ENCODE results near the gene OR1S1. TPM values are rescaled to one million over a fixed set of nuclear protein-coding genes. Genes with fewer than 3 reads are reported as not detected.

Gene OR1S1
- total RNA-seq, 1 experiment from 2014 or later, result not detected

- Mint-ChIP-seq H3K9me3 (peaks cover 0 to 2% of the 10 kb centered on the region in 2 experiments; a peak in 1 of 5 replicates), H3K36me3 (ENCODE audit: insufficient read depth in 1 of 3, low read depth in 3 of 3) (peaks cover 0 to 2% (median 0%) of the 10 kb centered on the region in 3 experiments; a peak in 2 of 7 replicates), H3K4me1 (no peaks in the 10 kb centered on the region), H3K27ac (no peak overlapping the region), H3K4me3 (no peak overlapping the region), H3K27me3 (ENCODE audit: low read depth) (no peaks in the 10 kb centered on the region)
- H3T11ph ChIP-seq (ENCODE audit: low read length), result no peak overlapping the region
- H2AK5ac ChIP-seq (ENCODE audit: insufficient read length, low read length), result no peak overlapping the region
- no peak overlapping the region for H2AFZ ChIP-seq (ENCODE audit: low read length)
- no peaks in the 10 kb centered on the region for H3K23me2 ChIP-seq (ENCODE audit: insufficient read length, low read depth, low read length, poor library complexity, severe bottlenecking)
- no peaks in the 10 kb centered on the region for H4K20me1 ChIP-seq (ENCODE audit: control insufficient read depth, insufficient read depth, insufficient read length)
- no peaks in the 10 kb centered on the region for H3K79me1 ChIP-seq (ENCODE audit: insufficient read depth, low read depth, low read length, poor library complexity, severe bottlenecking)
- H2BK5ac ChIP-seq (ENCODE audit: insufficient read length, low read length), result no peak overlapping the region
- no peak overlapping the region for H3K9ac ChIP-seq (ENCODE audit: extremely low read depth, insufficient read length, low read length)
- no peak overlapping the region for H2BK120ac ChIP-seq (ENCODE audit: low read depth, low read length, poor library complexity, severe bottlenecking)
- no peak overlapping the region for H3K56ac ChIP-seq (ENCODE audit: insufficient read length, low read depth, low read length)
- no peak overlapping the region for H3K18ac ChIP-seq (ENCODE audit: insufficient read length, low read depth, low read length)
- H3K79me2 ChIP-seq (ENCODE audit: insufficient read depth, low read length), result no peaks in the 10 kb centered on the region
- no peak overlapping the region for H3K27ac ChIP-seq (ENCODE audit: insufficient read length, low read depth, low read length)
- no peak overlapping the region for H2BK12ac ChIP-seq (ENCODE audit: insufficient read length, low read depth, low read length)
- no peak overlapping the region for H4K91ac ChIP-seq (ENCODE audit: insufficient read length, low read depth, low read length)
- no peak overlapping the region for H3K4ac ChIP-seq (ENCODE audit: low read depth, low read length)
- no peak overlapping the region for H4K8ac ChIP-seq (replicated peaks; ENCODE audit: insufficient read length, low read depth, low read length)
- no peaks in the 10 kb centered on the region for H3K27me3 ChIP-seq (ENCODE audit: insufficient read depth, low read length)
- no peak overlapping the region for H2BK15ac ChIP-seq (ENCODE audit: low read depth, low read length)
- no peak overlapping the region for H3K14ac ChIP-seq (ENCODE audit: insufficient read depth, low read length)
- H4K5ac ChIP-seq (ENCODE audit: insufficient read length, low read depth, low read length), result no peak overlapping the region
- H3K4me2 ChIP-seq (ENCODE audit: insufficient read depth, insufficient read length, low read length), result no peak overlapping the region
- WGBS (ENCODE audit: extremely low coverage, insufficient read length, low lambda C conversion rate), result no CpG with 5 or more reads among the region's 7 CpGs
- no peak overlapping the region for H2BK20ac ChIP-seq (ENCODE audit: low read depth, low read length, poor library complexity, severe bottlenecking)
- no peak for DNase-seq
- H3K23ac ChIP-seq (ENCODE audit: insufficient read length, low read depth, low read length), result no peak overlapping the region
- no peak for TF ChIP-seq CTCF (conservative IDR thresholded peaks at IDR 0.05)
- no peaks in the 10 kb centered on the region for H3K9me3 ChIP-seq (ENCODE audit: control insufficient read depth, low read depth, low read length)
- H3K4me1 ChIP-seq (ENCODE audit: insufficient read depth, low read length), result no peaks in the 10 kb centered on the region
These were observed 10.2 kb downstream of the OR1S1 start for GRCh38 chr11:58222721-58223120.
